ENCODE data around the gene ST6GAL2. TPM values are rescaled to one million over a fixed set of nuclear protein-coding genes. Genes with fewer than 3 reads are reported as not detected.

The ST6GAL2 gene
- total RNA-seq, 4 donors from 2014 or later, result 0.04 to 1.3 (median 0.82) TPM

DNA sequence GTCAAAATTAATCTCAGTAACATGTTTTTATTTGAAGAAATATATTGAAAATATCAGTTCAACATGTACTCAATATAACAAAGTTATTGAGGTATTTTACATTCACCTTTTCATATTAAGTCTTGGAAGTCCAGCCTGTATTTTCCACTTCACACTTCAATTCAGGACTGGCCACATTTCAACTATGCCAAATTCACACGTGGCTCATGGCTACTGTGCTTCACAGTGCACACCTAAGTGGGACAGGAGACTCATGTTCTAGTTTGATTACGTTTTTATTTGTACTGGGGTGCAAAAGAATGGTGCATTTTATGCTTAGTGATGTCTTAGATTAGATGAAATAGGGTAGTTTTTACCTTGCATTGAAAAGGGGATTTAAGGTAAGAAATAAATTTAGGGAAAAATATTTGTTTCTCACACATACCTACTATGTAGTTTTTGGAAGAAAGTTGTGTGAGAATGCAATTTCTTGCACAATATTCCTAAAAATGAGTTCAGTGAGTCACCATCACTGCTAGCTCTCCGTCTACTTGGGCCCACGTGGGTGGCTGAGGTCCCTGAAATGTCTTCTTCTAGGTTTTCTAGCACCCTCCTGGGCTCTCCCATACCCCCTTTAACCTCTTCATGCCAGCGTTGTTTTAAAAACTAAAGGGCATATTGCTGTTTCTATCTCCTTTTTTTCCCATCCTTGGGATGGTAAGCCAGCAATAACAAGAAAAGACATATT lies 87.0 kb downstream of the ST6GAL2 start:
- no peak for DNase-seq (ENCODE audit: low spot score in 2 of 2)
- TF ChIP-seq, protein P1, sequence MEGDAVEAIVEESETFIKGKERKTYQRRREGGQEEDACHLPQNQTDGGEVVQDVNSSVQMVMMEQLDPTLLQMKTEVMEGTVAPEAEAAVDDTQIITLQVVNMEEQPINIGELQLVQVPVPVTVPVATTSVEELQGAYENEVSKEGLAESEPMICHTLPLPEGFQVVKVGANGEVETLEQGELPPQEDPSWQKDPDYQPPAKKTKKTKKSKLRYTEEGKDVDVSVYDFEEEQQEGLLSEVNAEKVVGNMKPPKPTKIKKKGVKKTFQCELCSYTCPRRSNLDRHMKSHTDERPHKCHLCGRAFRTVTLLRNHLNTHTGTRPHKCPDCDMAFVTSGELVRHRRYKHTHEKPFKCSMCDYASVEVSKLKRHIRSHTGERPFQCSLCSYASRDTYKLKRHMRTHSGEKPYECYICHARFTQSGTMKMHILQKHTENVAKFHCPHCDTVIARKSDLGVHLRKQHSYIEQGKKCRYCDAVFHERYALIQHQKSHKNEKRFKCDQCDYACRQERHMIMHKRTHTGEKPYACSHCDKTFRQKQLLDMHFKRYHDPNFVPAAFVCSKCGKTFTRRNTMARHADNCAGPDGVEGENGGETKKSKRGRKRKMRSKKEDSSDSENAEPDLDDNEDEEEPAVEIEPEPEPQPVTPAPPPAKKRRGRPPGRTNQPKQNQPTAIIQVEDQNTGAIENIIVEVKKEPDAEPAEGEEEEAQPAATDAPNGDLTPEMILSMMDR (IDR thresholded peaks at IDR 0.05), result no peak
- TF ChIP-seq POLR2A (IDR thresholded peaks at IDR 0.05), result no peak
- 63 to 70% methylated on average over 5 of the region's 5 CpGs for WGBS, 2 donors
- intact Hi-C loops (cut with DNase I; ENCODE audit: low total_unique reads), result no loop called here
- H3K4me3 ChIP-seq (ENCODE audit: low read depth, poor library complexity, severe bottlenecking), result no peak overlapping the region

DNA sequence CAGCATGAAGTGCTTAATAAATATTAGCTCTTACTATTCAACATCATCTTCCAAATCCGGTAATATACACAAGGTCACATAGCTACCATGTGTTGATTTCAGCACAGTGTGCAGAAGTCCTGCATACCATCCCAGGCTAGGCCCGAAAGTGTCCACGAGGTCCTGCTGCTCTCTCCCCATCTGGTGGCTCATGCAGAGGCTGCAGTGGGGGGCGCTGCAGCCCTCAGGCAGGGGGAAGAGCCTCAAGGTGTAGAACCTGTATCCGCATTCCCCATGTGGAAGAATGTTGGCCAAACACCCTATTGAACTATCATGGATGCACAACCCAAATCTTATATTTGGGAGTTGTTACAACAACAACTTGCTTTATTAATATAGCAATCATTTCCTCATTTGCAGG lies 88.5 kb downstream of the ST6GAL2 start:
- 83 to 91% methylated on average over 5 of the region's 5 CpGs for WGBS, 2 donors
- TF ChIP-seq, protein P1 (IDR thresholded peaks at IDR 0.05), result no peak
- no peak for TF ChIP-seq POLR2A (IDR thresholded peaks at IDR 0.05)
- DNase-seq (ENCODE audit: low spot score in 2 of 2), result no peak
- intact Hi-C loops (cut with DNase I; ENCODE audit: low total_unique reads), result no loop called here
- no peak overlapping the region for H3K4me3 ChIP-seq (ENCODE audit: low read depth, poor library complexity, severe bottlenecking)

DNA sequence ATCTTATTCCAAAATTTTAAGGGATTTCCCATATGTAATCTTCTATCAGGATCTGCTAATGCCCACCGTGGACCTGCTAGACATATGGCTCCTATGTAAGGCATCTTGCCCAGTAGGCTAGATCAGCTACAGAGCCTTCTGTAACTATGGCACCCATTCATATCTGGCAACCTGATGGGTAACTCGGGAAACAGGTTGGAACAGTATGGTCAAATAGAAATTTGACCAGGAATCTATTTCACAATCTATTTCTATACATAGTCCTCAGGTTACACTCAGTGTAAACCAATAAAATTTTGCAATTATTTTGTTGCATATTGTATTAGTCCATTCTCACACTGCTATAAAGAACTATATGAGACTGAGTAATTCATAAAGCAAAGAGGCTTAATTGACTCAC lies 93.3 kb downstream of the ST6GAL2 start:
- intact Hi-C loops (cut with DNase I; ENCODE audit: low total_unique reads), result no loop called here
- WGBS, 2 donors, result 74 to 77% methylated on average over 2 of the region's 2 CpGs
- H3K4me3 ChIP-seq (ENCODE audit: low read depth, poor library complexity, severe bottlenecking), result no peak overlapping the region
- TF ChIP-seq, protein P1 (IDR thresholded peaks at IDR 0.05), result no peak
- no peak for TF ChIP-seq POLR2A (IDR thresholded peaks at IDR 0.05)
- no peak for DNase-seq (ENCODE audit: low spot score in 2 of 2)

DNA sequence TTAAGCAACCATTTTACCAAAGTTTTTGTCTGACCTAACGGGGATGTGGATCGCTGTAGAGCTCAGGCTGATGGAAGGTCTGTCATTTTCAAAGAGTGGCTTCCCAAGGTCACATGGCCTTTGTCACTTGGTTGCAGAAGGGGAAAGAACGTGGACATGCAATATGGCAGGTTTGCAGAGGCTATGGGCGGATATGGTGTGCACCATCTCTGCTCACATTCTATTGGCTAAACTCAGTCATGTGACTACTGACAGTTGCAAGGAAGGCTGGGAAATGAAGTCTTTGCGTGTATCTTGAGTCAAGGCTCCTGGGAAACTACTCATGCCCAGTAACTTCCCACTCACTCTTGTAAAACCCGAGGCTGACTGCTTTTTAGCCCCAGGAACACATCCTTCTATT lies 96.8 kb downstream of the ST6GAL2 start:
- TF ChIP-seq, protein P1 (IDR thresholded peaks at IDR 0.05), result no peak
- TF ChIP-seq POLR2A (IDR thresholded peaks at IDR 0.05), result no peak
- intact Hi-C loops (cut with DNase I; ENCODE audit: low total_unique reads), result no loop called here
- DNase-seq (ENCODE audit: low spot score in 2 of 2), result no peak
- 90 to 93% methylated on average over 6 of the region's 6 CpGs for WGBS, 2 donors
- no peak overlapping the region for H3K4me3 ChIP-seq (ENCODE audit: low read depth, poor library complexity, severe bottlenecking)

DNA sequence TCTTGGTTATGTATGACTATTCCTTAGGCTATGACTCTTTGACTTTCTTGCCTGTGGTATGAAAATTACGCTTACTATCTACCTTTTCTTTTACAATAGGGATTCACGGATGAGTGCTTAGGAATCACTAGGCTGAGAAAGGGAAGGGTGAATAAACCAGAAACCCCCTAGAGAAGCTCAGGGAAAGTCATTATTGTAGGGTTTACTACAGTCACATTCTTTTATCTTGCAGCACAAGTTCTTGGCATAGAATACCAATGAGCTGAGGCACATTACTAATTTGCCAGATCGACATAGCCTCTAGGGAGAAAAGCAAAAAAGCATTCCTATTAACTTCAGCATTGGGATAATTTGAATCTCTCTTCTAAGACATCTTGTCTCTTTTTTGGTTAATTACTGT lies 103.3 kb downstream of the ST6GAL2 start:
- intact Hi-C loops (cut with DNase I; ENCODE audit: low total_unique reads), result no loop called here
- no peak for DNase-seq (ENCODE audit: low spot score in 2 of 2)
- no peak overlapping the region for H3K4me3 ChIP-seq (ENCODE audit: low read depth, poor library complexity, severe bottlenecking)
- WGBS, 2 donors, result 37 to 50% methylated on average over 3 of the region's 3 CpGs
- no peak for TF ChIP-seq POLR2A (IDR thresholded peaks at IDR 0.05)
- TF ChIP-seq, protein P1 (IDR thresholded peaks at IDR 0.05), result no peak

DNA sequence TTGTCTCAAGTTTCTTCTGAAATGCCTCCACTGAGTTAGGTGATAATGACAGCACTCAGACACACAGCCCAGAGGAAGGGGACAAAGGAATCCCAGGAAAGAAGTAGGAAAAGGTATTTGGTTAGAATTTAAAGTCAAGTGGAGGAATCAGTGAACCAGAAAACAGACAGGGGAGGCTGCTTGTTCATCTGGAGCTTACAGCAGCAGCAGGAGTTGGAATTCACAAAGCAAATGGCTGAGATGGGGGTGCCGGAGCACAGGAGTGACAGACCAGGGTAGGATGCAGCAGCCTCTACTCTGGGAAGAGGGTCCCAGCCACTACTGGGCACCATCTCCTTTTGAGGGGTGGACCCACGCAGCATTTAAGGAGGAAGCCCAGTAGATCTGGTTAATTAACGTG lies 104.8 kb downstream of the ST6GAL2 start:
- no peak for TF ChIP-seq POLR2A (IDR thresholded peaks at IDR 0.05)
- TF ChIP-seq, protein P1 (IDR thresholded peaks at IDR 0.05), result no peak
- intact Hi-C loops (cut with DNase I; ENCODE audit: low total_unique reads), result no loop called here
- no peak overlapping the region for H3K4me3 ChIP-seq (ENCODE audit: low read depth, poor library complexity, severe bottlenecking)
- no peak for DNase-seq (ENCODE audit: low spot score in 2 of 2)
- 91% methylated on average over 3 of the region's 3 CpGs for WGBS, 2 donors

Measured in lower leg skin (tissue), 4 donors.